Activated CD4-positive, alpha-beta T cell treated with anti-CD3 and anti-CD28 coated beads, Interleukin-2, amount 50 U/mL, for 4 hours (primary cell): ENCODE data around the gene CFAP73.
A peak's percentile ranks its signal among the peaks of the same experiment; 100 is the strongest.
"Not testable (repeated sequence)": the region's sequence is repeated elsewhere in the genome, so short reads cannot be mapped to it uniquely, and the experiment has no call there.

Experiments used
- DNase-seq, 2 experiments: peaks; one replicate each; pipeline ENCODE4 v3.0.0-alpha.2; 2020

The CFAP73 gene

DNA sequence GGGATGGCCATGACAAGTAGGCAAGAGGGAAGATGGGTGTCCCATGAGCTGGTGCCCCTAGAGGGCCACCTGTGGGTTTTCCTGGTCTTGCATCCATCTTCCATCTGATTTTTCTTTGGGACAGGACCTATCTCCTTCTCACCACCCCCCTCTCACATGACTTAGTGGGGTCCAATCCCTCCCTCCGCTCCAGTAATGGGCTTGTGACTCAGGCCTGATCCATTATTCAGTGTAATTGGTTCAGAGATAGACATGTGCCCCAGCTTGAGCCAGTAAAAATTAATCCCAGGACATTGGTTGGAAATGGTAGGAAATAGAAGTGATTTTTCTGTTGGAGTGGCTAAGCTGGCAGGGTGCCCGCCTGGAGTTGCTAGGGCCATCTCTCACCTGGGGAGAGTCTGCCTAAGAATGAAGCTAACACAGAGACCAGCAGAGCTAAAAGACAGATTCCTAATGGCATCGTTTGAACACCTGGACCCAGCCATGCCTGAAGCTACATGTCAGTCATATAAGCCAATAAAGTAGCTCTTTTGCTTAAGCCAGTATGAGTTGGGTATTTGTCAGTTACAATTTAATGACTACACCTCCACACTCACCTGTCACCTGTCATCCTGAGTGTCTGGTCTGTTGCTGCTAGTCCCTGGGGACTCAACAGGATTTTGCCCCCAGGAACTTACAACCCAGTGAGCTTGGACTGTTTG lies 28.7 kb upstream of the CFAP73 start:
- DNase-seq = no peak

GRCh38 chr12:113127791-113128199 lies 21.7 kb upstream of the CFAP73 start:
- no peak for DNase-seq

GRCh38 chr12:113128802-113129663 lies 20.5 kb upstream of the CFAP73 start:
- DNase-seq = no peak

DNA sequence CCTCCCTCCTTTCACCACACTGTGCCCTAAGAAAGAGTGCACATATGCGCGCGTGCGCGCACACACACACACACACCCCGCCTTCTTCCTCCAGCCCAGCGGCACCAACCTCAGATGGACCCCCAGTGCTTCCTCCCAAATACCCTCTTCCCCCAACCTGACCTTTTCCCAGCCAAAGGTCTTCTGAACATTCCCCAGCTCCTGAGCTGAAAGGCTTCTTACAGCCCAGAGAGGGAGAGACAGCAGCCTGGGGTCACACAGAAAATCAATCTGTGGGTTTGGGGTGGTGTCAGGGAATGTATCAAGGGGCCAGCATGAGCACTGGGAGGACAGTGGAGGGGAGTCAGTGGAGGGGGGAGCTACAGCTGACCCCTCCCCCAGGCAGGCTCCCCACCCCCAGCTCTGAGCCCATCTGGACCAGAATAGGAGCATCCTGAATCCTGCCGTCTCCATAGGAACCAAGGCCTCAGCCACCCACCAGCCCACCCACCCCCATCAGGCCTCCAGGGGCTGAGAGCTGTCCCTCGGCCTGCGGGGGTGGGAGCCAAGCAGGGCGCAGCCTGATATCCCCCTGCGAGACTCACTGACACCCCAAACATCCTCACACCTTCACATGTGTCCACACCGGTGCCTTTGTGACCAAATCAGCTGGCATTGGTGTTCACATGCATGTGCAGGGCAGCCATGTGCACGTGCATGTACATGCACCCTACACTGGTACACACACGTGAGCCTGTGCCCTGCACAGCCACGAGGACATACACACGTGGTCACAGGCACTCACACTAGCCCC lies 19.7 kb upstream of the CFAP73 start:
- no peak for DNase-seq

DNA sequence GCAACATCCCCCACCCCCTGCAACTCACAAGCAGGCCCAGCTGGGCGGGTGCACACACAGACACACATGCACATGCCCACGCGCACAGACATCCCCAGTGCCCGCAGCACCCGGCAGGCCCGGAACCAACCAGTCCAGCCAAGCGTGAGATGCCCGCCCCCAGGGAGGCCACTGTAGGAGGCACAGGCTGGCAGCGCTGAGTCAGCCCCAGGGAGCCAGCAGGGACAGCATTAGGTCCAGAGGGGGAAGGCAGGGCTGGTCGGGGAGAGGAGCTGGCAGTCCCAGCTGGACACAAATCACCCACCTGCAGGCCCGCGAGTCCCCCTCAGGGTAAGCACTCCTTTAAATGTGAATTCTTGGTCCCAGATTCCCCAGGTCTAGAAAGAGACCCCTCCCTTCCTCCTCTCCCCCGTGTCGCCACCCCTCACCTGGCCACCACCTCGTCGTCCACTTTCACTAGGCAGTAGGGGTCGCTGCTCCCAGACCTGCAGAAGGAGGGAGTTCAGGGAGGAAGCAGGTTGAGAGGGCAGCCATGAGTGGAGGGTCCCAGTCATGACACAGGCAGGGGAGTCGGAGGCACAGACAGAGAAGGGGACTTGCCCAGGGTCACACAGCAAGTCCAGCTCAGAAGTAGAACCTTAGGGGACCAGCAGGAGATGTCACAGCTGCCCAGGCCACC lies 18.9 kb upstream of the CFAP73 start:
- DNase-seq = no peak

GRCh38 chr12:113131556-113131955 lies 18.0 kb upstream of the CFAP73 start:
- no peak for DNase-seq

DNA sequence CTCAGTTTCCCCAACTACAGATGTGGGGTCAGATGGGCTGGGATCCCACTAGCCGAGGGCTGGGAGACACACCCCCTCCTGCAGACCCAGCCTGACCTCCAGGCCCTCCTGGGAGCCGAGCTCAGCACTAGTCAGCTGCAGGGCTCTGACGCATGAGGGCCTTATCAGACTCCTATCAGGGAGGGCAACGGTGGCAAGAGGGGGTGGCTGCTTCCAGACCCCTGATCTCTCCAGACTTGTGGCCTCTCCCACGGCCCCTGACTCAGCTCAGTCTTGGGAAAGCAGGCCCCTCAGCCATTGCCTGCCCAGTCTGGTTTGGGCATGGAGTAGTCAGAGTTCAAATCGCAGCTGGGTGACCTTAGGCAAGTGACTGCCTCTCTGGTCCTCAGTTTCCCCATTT lies 16.5 kb upstream of the CFAP73 start:
- no peak for DNase-seq

DNA sequence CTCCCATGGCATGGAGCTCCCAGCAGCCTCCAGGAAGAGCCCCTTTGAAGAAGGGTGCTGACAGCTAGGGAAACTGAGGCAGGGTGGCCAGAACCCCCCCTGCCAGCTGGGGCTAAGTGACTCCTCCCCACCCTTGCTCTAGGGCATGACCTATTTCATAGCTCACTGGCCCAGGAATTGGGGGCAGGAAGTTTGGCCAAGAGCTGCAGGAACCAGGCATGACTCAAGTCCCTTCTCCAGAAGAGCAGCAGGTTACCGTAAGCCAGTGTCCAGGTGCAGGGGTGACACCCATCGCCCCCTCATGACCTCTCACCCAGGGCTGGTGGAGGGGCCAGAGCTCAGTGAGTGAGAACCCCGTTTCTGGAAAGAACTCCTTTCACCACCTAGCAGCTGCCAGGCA lies 15.9 kb upstream of the CFAP73 start:
- no peak for DNase-seq

- no peak for DNase-seq
These were observed 15.5 kb upstream of the CFAP73 start for GRCh38 chr12:113134071-113134470.

DNA sequence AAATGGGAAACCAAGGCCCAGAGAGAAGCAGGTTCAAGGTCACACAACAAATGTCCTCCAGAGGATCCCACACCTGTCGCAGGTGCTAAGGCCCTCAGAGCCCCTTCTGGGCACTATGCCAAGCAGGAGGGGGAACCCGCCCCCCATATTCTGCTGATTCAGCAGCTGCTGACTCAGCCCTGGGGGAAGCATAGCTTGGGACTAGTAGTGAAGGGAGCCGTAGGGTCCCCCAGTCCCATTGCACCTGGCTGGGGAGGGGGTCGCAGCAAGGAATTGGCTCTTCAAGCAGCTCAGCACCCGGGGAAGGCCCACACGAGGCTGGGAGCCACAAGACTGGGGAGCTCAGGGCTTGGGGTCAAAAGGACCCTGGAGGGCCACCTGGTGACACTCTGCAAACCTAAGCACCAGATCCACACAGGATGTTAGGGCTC lies 15.0 kb upstream of the CFAP73 start:
- no peak for DNase-seq

DNA sequence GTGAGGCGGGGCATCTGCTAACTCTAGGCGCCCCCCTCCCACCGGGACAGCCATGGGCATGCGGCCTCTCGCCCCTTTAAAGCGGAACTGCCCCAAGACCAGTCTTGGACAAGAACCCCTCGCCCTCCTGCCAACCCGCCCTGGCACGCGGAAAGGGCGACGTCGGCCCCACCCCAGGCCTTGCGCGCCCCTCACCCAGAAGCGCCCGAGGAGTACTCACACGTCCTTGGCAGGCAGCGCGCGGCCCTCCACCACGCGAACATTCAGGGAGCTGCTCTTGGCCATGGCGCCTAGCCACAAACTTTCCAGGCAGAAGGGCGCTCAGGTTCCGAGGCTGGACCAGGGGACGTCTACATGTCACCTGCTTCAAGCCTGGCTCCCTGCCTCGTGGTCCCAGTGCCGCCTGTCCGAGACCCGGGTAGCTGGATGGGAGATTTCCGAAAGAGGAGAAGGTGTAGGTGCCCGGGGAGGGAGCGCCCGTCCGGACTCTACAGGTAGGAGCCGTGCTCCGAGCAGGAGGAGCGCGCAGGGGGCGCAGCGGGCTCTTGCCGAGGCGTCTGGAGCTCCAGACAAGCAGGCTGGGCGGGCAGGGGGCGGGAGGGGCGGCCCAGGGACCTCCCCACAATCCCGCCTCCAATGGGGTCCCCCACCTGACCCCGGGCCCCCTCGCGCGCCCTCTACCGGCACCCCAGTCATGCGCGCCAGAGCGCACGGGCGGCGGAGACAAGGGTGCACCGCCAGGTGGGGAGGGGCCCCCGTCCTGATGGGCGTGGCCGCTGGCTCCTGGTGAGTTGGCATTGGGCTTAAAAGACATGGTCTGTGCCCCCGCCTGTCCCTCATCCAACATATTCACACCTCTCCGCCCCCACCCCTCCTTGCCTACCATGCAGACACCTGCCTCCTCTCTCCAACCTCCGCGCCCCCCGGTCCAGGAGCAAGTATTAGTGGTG lies 14.1 kb upstream of the CFAP73 start, which contains the start of gene RASAL1:
TSS of gene RASAL1 (minus strand) at position 584 of the 950 bp plus-strand sequence. CDS start at position 285, 299 bp downstream.
- peak; percentile 72 to 76 for DNase-seq

- DNase-seq = peak; percentile 54 to 57
These were observed 13.2 kb upstream of the CFAP73 start for GRCh38 chr12:113136128-113136989.

DNA sequence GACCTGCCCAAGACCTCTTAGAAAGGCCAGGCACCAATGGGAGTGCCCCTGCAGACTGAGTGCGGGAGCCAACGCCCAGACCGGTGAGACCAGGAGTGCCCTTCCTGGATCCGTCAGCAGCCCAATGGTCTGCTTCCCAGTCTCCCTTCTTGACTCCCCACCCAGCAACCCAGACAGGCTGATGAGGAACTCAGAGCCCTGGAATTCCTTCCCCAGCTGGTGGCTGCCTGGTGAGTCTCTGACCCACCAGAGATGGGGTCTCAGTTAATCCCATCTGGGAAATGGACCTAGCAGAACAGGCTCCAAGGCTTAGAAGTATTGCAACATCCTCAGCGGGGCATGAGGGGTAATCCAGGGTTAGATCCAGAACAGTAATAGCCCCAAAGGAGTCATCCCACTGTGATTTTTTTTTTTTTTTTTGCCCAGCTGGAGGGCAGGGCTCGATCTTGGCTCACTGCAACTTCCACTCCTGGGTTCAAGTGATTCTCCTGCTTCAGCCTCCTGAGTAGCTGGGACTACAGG lies 12.5 kb upstream of the CFAP73 start:
- no peak for DNase-seq

DNA sequence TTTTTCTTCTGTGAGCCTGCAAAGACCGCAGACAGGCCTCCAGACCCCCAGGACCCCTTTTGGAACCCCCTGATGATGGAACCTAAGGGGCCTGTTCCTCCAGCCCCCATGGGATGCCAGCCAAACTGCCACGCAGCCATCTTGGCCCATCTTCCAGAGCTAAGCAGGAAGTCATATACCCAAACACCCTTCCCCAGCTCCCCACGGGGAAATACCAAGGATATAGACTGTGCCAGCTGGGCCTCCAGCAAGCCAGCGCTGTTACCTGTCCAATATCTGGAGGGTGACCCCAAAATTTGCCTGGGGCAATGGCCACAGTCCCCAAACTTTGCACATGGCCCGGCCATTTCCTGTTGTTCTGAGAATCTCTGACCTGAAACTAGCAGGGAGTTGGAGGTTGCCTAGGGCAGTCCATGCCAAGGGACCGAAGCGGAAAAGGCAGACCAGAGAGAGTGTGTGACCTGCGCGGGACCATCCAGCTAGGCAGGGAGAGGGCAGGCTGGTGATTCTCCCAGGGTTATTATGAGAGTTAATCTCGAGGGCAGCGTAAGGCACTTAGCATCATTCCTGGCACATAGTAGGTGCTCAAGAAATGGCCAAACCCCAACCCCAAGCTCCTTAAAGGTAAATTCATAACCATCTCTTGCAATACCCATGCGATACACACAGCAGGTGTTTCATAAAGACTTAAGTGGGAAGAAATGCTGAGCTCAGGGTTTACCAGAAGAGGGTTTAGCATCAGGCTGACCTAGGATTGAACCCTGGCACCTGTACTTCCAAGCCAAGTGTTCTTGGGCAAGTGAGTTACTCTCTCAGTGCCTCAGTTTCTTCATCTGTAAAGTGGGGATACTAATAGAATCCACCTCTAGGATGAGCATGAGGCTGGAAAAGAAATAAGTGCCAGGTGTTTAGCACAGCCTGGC lies 11.4 kb upstream of the CFAP73 start:
- DNase-seq = no peak

GRCh38 chr12:113138826-113139225 lies 10.7 kb upstream of the CFAP73 start:
- DNase-seq = no peak

DNA sequence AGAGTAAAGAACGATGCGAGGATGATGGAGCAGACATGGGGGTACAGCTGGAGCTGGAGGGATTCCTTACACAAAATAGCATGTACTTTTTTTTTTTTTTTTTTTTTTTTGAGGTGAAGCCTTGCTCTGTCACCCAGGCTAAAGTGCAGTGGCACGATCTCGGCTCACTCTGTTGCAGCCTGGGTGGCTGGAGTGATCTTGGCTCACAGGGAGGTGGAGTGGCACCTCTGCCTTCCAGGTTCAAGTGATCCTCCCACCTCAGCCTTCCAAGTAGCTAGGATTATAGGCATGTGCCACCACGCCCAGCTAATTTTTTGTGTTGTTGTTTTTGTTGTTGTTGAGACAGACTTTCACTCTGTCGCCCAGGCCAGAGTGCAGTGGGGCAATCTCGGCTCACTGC lies 8.8 kb upstream of the CFAP73 start:
- no peak for DNase-seq

DNA sequence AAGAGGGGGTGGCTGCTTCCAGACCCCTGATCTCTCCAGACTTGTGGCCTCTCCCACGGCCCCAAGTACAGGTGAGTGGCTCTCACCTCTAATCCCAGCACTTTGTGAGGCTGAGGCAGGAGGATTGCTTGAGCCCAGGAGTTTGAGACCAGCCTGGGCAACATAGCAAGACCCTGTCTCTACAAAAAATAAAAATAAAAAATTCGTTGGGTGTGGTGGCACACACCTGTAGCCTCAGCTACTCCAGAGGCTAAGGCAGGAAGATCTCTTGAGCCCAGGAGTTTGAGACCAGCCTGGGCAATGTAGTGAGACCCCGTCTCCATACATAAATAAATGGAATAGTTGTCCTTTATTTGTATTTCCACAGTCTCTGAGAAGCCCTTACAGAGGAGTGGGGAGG lies 7.8 kb upstream of the CFAP73 start:
- DNase-seq = not testable (repeated sequence)

GRCh38 chr12:113142173-113142885 lies 7.2 kb upstream of the CFAP73 start:
- no peak for DNase-seq
